Endothelial cell of umbilical vein (primary cell): ENCODE results near the gene GALNT2. TPM values are rescaled to one million over a fixed set of nuclear protein-coding genes. Genes with fewer than 3 reads are reported as not detected.
A peak's percentile ranks its signal among the peaks of the same experiment; 100 is the strongest.

Source experiments
- BruUV-seq: library from RNA; stranded (reverse); fragments of 400-500 nt; replicated peaks from 2 replicates; lab custom pipeline; 2021; lab: Mats Ljungman, UMichigan
- CTCF ChIA-PET: fragments of 300-600, 350-600 bp; sonication (Branson Sonifier 250); formaldehyde crosslinking; loops from one replicate; lab custom pipeline; 2021; ENCODE audit warnings: antibody characterized with exemption, inconsistent platforms; lab: Charles Lee
- POLR2A ChIA-PET: fragments of 300-600, 350-600 bp; sonication (Branson Sonifier 250); formaldehyde crosslinking; loops from one replicate; lab custom pipeline; 2021; ENCODE audit warnings: antibody characterized with exemption, inconsistent platforms; lab: Charles Lee
- DNase-seq: peaks from one replicate; pipeline ENCODE4 v3.0.0-alpha.2; 2011; ENCODE audit warnings: low read depth, low spot score
- FAIRE-seq: peaks from 2 replicates; lab custom pipeline; 2011; peaks lifted over from hg19 to GRCh38; lab: Jason Lieb, UNC
- H2AFZ ChIP-seq: 2 replicates; pipeline ENCODE4 v1.6.0; 2012; ENCODE audit warnings: low read depth, low read length, control low read depth, inconsistent platforms
- H3K27ac ChIP-seq: 2 replicates; pipeline ENCODE4 v1.5.1; 2011; ENCODE audit warnings: low read depth, mild to moderate bottlenecking, control low read depth, low read length, moderate library complexity; ENCODE audit not compliant: insufficient read depth
- H3K27me3 ChIP-seq, 2 experiments: 2 replicates each; pipeline versions ENCODE4 v1.6.0 to v1.6.1; 2011; ENCODE audit warnings: low read length in 2 of 2, mixed read lengths in 1 of 2; ENCODE audit not compliant: control insufficient read depth in 2 of 2, insufficient read depth in 2 of 2
- H3K36me3 ChIP-seq, 2 experiments: 2 replicates in 1 of 2; 3 replicates in 1 of 2; pipeline ENCODE4 v1.5.1; 2011; ENCODE audit warnings: low read length in 2 of 2, mild to moderate bottlenecking in 1 of 2, moderate library complexity in 1 of 2; ENCODE audit not compliant: control insufficient read depth in 2 of 2, insufficient read depth in 2 of 2; ENCODE audit errors: extremely low read depth in 1 of 2
- H3K4me1 ChIP-seq: 3 replicates; pipeline ENCODE4 v1.5.1; 2011; ENCODE audit warnings: mild to moderate bottlenecking, low read length; ENCODE audit not compliant: control insufficient read depth, insufficient read depth; ENCODE audit errors: extremely low read depth
- H3K4me2 ChIP-seq: 2 replicates; pipeline ENCODE4 v1.6.1; 2011; ENCODE audit warnings: low read length, control low read depth, mixed read lengths; ENCODE audit not compliant: insufficient read depth
- H3K4me3 ChIP-seq, 3 experiments: fragments of 200-600 bp in 1 of 3; sonication (generic), shearing (Covaris generic) in 1 of 3; replicated peaks in 1 of 3; 2 replicates each; pipeline ENCODE4 v1.5.1; 2011 to 2016; ENCODE audit warnings: control low read depth in 3 of 3, low read length in 3 of 3, mild to moderate bottlenecking in 2 of 3, inconsistent platforms in 1 of 3, low read depth in 1 of 3, moderate library complexity in 1 of 3; ENCODE audit not compliant: insufficient read depth in 1 of 3
- H3K79me2 ChIP-seq: 2 replicates; pipeline ENCODE4 v1.6.0; 2012; ENCODE audit warnings: low read length, inconsistent platforms; ENCODE audit not compliant: control insufficient read depth, insufficient read depth
- H3K9ac ChIP-seq: replicated peaks from 2 replicates; pipeline ENCODE3; 2011; ENCODE audit warnings: low read length, control low read depth; ENCODE audit not compliant: insufficient read depth; ENCODE audit errors: extremely low read depth
- H3K9me1 ChIP-seq: replicated peaks from 3 replicates; pipeline ENCODE4 v1.6.0; 2011; ENCODE audit warnings: mild to moderate bottlenecking, low read length; ENCODE audit not compliant: control insufficient read depth, insufficient read depth; ENCODE audit errors: extremely low read depth
- H3K9me3 ChIP-seq: replicated peaks from 2 replicates; pipeline ENCODE4 v1.5.1; 2012; ENCODE audit warnings: low read length, inconsistent platforms; ENCODE audit not compliant: control insufficient read depth, insufficient read depth
- H4K20me1 ChIP-seq: replicated peaks from 2 replicates; pipeline ENCODE3; 2011; ENCODE audit warnings: mild to moderate bottlenecking, low read length; ENCODE audit not compliant: control insufficient read depth, insufficient read depth; ENCODE audit errors: extremely low read depth
- EZH2 ChIP-seq: IDR thresholded peaks from 2 replicates; pipeline ENCODE4 v1.6.1; 2012; ENCODE audit warnings: borderline replicate concordance, low read depth, mild to moderate bottlenecking, moderate library complexity, low read length, inconsistent platforms; ENCODE audit not compliant: severe bottlenecking
- FOS ChIP-seq: IDR thresholded peaks from 2 replicates; pipeline ENCODE4 v1.6.1; 2011; ENCODE audit warnings: mild to moderate bottlenecking, low read length, moderate library complexity, borderline replicate concordance; ENCODE audit not compliant: insufficient read depth
- JUN ChIP-seq: IDR thresholded peaks from 2 replicates; pipeline ENCODE4 v1.6.1; 2011; ENCODE audit warnings: borderline replicate concordance, low read depth; ENCODE audit not compliant: insufficient read length, insufficient read depth
- MYC ChIP-seq: IDR thresholded peaks from one replicate; pipeline ENCODE4 v1.6.1; 2011; ENCODE audit warnings: mild to moderate bottlenecking, low read depth, low read length
- POLR2AphosphoS5 ChIP-seq: IDR thresholded peaks from 2 replicates; pipeline ENCODE4 v1.6.1; 2012; ENCODE audit warnings: low read depth, mild to moderate bottlenecking, control low read depth, low read length, moderate library complexity; ENCODE audit not compliant: insufficient read depth
- dilution Hi-C: fragments of 300-500 bp; cut with MboI; formaldehyde crosslinking; loops from one replicate; pipeline ENCODE4 v1.15.0; 2019; ENCODE audit warnings: low sequenced_read_pairs; ENCODE audit not compliant: extremely low pct_ligation_motif_present
- intact Hi-C: fragments of 100-400 bp; cut with micrococcal nuclease; formaldehyde crosslinking; loops from one replicate; pipeline ENCODE4 v1.10.0; 2022
- polyA plus RNA-seq, 4 experiments: library from polyadenylated mRNA; depleted of rRNA in 3 of 4; stranded (reverse) in 3 of 4; unstranded in 1 of 4; fragments of >200 nt; gene quantifications; 2 replicates each; pipeline versions ENCODE4 v1.2.1 to v1.2.3, GENCODE V29; 2011 to 2012; ENCODE audit warnings: missing spikeins in 1 of 4
- total RNA-seq: library from RNA; stranded (reverse); gene quantifications from 2 replicates; pipeline ENCODE4 v1.2.3, GENCODE V29; 2021
- TF ChIP-seq, protein P1 (sequence below): IDR thresholded peaks from 2 replicates; pipeline ENCODE4 v1.6.1; 2011; ENCODE audit not compliant: insufficient read depth, insufficient read length
- TF ChIP-seq, protein P2 (sequence below), 2 donors: IDR thresholded peaks; 1 replicate in 1 of 2; 2 replicates in 1 of 2; pipeline ENCODE4 v1.5.1; 2011; ENCODE audit warnings: low read length in 2 of 2, mild to moderate bottlenecking in 2 of 2, moderate library complexity in 2 of 2, control low read depth in 1 of 2, inconsistent platforms in 1 of 2, low read depth in 1 of 2; ENCODE audit not compliant: insufficient read depth in 1 of 2; ENCODE audit errors: extremely low read depth in 1 of 2

GALNT2 gene
- total and polyA plus RNA-seq, 2 donors (not counting 3 experiments of a cell fraction or from before 2014, with no cell fraction given): 56.3 to 77.5 TPM

DNA sequence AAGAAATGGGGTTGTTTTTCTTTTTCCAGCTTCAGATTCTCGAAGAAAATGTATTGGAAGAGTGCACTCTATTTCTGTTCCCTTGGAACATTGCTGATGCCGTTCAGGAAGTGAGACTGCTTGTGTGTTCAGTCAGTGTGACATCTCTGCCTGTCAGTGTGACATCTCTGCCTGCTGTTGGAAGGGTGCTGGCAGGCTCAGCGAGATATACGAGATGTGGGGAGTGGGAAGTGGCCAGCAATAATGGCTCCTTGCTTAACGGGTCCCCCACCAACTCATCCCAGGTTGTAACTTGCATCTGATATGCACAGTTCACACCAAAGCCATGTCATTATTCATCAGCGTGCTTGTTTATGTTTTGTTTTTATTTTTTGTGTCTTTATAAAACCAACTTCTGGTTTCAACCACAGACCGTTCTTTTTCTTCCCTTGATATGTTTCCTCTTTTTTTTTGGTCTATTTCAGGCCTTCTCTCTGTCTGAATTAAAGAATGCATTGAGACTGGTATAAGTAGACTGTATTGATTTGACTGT lies 145.4 kb downstream of the GALNT2 start:
- DNase-seq (no peak), FAIRE-seq (no peak)
- CTCF ChIA-PET: interaction anchor here (0.7 kb wide), 1 partner anchor 494 kb away, joined by 3 read pairs; no protein-coding TSS in a partner anchor

DNA sequence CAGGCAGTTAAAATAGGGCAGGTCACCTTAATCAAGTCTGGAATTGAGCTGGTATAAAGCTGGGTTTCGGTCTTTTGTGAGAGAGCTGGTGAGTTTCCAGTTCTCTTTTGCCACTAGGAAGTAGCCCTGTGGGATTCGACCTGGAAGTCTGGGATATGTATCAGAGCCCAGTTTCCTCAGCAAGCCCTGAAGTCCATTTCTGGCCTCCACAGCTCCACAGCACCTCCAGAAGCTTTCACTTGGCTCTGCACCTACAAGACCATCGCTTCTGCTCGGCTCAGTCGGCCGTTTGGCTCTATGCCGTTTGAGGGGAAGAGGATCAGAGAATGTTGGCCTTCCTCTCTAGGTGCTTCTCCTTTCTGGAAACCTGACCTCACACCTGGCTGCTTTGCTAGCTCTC lies 148.0 kb downstream of the GALNT2 start:
- H3K79me2 ChIP-seq: peaks cover 5% of the 10 kb centered on the region
- peaks cover 27% of the 10 kb centered on the region for H3K4me1 ChIP-seq
- ChIA-PET POLR2A (interaction anchor here (1.1 to 1.3 kb wide), 2 partner anchors 9 to 554 kb away, joined by 3 to 4 read pairs; no protein-coding TSS in a partner anchor), CTCF (interaction anchor here (0.6 to 3.6 kb wide), 50 partner anchors 10 to 700 kb away, joined by 3 to 41 read pairs (median 4); partner anchors contain the start of genes ABCB10, GALNT2, TAF5L and URB2)
- DNase-seq (peak; percentile 92), FAIRE-seq (peak; percentile 96)
- H3K27ac ChIP-seq: peak overlapping the region; percentile 33
- no peaks in the 10 kb centered on the region for H3K27me3 ChIP-seq
- peak overlapping the region; percentile 72 for H3K4me2 ChIP-seq
- no peak for TF ChIP-seq FOS
- TF ChIP-seq POLR2AphosphoS5: no peak
- TF ChIP-seq MYC: no peak
- no peak for TF ChIP-seq EZH2
- TF ChIP-seq, protein P1, sequence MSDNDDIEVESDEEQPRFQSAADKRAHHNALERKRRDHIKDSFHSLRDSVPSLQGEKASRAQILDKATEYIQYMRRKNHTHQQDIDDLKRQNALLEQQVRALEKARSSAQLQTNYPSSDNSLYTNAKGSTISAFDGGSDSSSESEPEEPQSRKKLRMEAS: no peak
- TF ChIP-seq, protein P2, sequence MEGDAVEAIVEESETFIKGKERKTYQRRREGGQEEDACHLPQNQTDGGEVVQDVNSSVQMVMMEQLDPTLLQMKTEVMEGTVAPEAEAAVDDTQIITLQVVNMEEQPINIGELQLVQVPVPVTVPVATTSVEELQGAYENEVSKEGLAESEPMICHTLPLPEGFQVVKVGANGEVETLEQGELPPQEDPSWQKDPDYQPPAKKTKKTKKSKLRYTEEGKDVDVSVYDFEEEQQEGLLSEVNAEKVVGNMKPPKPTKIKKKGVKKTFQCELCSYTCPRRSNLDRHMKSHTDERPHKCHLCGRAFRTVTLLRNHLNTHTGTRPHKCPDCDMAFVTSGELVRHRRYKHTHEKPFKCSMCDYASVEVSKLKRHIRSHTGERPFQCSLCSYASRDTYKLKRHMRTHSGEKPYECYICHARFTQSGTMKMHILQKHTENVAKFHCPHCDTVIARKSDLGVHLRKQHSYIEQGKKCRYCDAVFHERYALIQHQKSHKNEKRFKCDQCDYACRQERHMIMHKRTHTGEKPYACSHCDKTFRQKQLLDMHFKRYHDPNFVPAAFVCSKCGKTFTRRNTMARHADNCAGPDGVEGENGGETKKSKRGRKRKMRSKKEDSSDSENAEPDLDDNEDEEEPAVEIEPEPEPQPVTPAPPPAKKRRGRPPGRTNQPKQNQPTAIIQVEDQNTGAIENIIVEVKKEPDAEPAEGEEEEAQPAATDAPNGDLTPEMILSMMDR (IDR thresholded peaks at IDR 0.05; ENCODE audit: extremely low read depth in 1 of 2, insufficient read depth in 1 of 2, low read depth in 1 of 2, low read length in 2 of 2): peak; percentile 70 to 87
- H3K9me3 ChIP-seq: no peaks in the 10 kb centered on the region
- H3K9me1 ChIP-seq: no peaks in the 10 kb centered on the region
- intact Hi-C loops (loop anchor here (1.0 to 2.0 kb wide), 7 partner anchors 48 to 554 kb away; partner anchors contain the start of gene GALNT2), dilution Hi-C loops (no loop called here)
- H3K36me3 ChIP-seq: no peaks in the 10 kb centered on the region
- no peaks in the 10 kb centered on the region for H4K20me1 ChIP-seq
- H3K9ac ChIP-seq: peak overlapping the region; percentile 32
- H2AFZ ChIP-seq: peak overlapping the region; percentile 28
- no peak overlapping the region for H3K4me3 ChIP-seq
- no TSS peak for BruUV-seq

More for the DNA sequence above, 145.4 kb downstream of the GALNT2 start:
- Histone ChIP-seq H3K4me1 (peaks cover 39% of the 10 kb centered on the region), H3K9me1 (no peaks in the 10 kb centered on the region), H3K79me2 (peaks cover 5% of the 10 kb centered on the region), H3K27me3 (no peaks in the 10 kb centered on the region), H3K4me3 (no peak overlapping the region), H3K9me3 (no peaks in the 10 kb centered on the region), H3K36me3 (no peaks in the 10 kb centered on the region), H3K27ac (no peak overlapping the region), H3K9ac (no peak overlapping the region), H4K20me1 (no peaks in the 10 kb centered on the region), H3K4me2 (no peak overlapping the region), H2AFZ (no peak overlapping the region)
- dilution Hi-C loops: no loop called here
- POLR2A ChIA-PET: no interaction called here
- intact Hi-C loops: no loop called here
- TF ChIP-seq EZH2 (no peak), JUN (no peak)
- TF ChIP-seq, protein P1: no peak
- BruUV-seq: no TSS peak
